H9 (cell line): ENCODE results near the gene ERC1. TPM values are rescaled to one million over a fixed set of nuclear protein-coding genes. Genes with fewer than 3 reads are reported as not detected.

Experiments
- DNase-seq: peaks from one replicate; pipeline ENCODE4 v3.0.0-alpha.2; 2017
- H2AFZ ChIP-seq: one replicate; pipeline ENCODE4 v1.6.1; 2013; ENCODE audit warnings: mild to moderate bottlenecking, low read length, control low read depth, moderate library complexity
- H2AK5ac ChIP-seq: 2 replicates; pipeline ENCODE4 v1.6.1; 2013; ENCODE audit warnings: low read length, control low read depth, mixed read lengths; ENCODE audit not compliant: insufficient read length
- H2BK120ac ChIP-seq: one replicate; pipeline ENCODE4 v1.6.1; 2013; ENCODE audit warnings: low read depth, mild to moderate bottlenecking, low read length, control low read depth, inconsistent platforms; ENCODE audit not compliant: poor library complexity, severe bottlenecking
- H2BK12ac ChIP-seq: 2 replicates; pipeline ENCODE4 v1.6.1; 2013; ENCODE audit warnings: low read length, control low read depth, mixed read lengths, low read depth; ENCODE audit not compliant: insufficient read length
- H2BK15ac ChIP-seq: 2 replicates; pipeline ENCODE4 v1.6.1; 2013; ENCODE audit warnings: low read depth, low read length, control low read depth
- H2BK20ac ChIP-seq: one replicate; pipeline ENCODE4 v1.6.1; 2013; ENCODE audit warnings: low read depth, mild to moderate bottlenecking, low read length, control low read depth, inconsistent platforms; ENCODE audit not compliant: poor library complexity, severe bottlenecking
- H2BK5ac ChIP-seq: 2 replicates; pipeline ENCODE4 v1.6.1; 2013; ENCODE audit warnings: low read length, control low read depth, mixed read lengths; ENCODE audit not compliant: insufficient read length
- H3K14ac ChIP-seq: 2 replicates; pipeline ENCODE4 v1.6.1; 2013; ENCODE audit warnings: low read length, control low read depth; ENCODE audit not compliant: insufficient read depth
- H3K18ac ChIP-seq: 2 replicates; pipeline ENCODE4 v1.6.1; 2013; ENCODE audit warnings: low read depth, mild to moderate bottlenecking, mixed read lengths, low read length, control low read depth; ENCODE audit not compliant: insufficient read length
- H3K23ac ChIP-seq: 2 replicates; pipeline ENCODE4 v1.6.1; 2013; ENCODE audit warnings: low read length, control low read depth, mixed read lengths, low read depth; ENCODE audit not compliant: insufficient read length
- H3K23me2 ChIP-seq: 2 replicates; pipeline ENCODE4 v1.6.1; 2013; ENCODE audit warnings: low read depth, mild to moderate bottlenecking, mixed read lengths, low read length, control low read depth; ENCODE audit not compliant: insufficient read length, poor library complexity, severe bottlenecking
- H3K27ac ChIP-seq: 2 replicates; pipeline ENCODE4 v1.5.1; 2013; ENCODE audit warnings: low read length, control low read depth, mixed read lengths, low read depth; ENCODE audit not compliant: insufficient read length
- H3K27me3 ChIP-seq: 2 replicates; pipeline ENCODE4 v1.6.1; 2013; ENCODE audit warnings: low read length, control low read depth, inconsistent platforms; ENCODE audit not compliant: insufficient read depth
- H3K4ac ChIP-seq: 2 replicates; pipeline ENCODE4 v1.6.1; 2013; ENCODE audit warnings: low read depth, mild to moderate bottlenecking, control low read depth, inconsistent platforms, low read length, moderate library complexity
- H3K4me1 ChIP-seq: 2 replicates; pipeline ENCODE4 v1.6.1; 2013; ENCODE audit warnings: low read length, control low read depth, inconsistent platforms; ENCODE audit not compliant: insufficient read depth
- H3K4me2 ChIP-seq: 2 replicates; pipeline ENCODE4 v1.6.1; 2013; ENCODE audit warnings: low read length, control low read depth, mixed read lengths; ENCODE audit not compliant: insufficient read length, insufficient read depth
- H3K56ac ChIP-seq: 2 replicates; pipeline ENCODE4 v1.6.1; 2013; ENCODE audit warnings: low read depth, mild to moderate bottlenecking, mixed read lengths, low read length, control low read depth; ENCODE audit not compliant: insufficient read length
- H3K79me1 ChIP-seq: 2 replicates; pipeline ENCODE4 v1.6.1; 2013; ENCODE audit warnings: low read depth, mild to moderate bottlenecking, moderate library complexity, low read length, control low read depth, inconsistent platforms; ENCODE audit not compliant: insufficient read depth, poor library complexity, severe bottlenecking
- H3K79me2 ChIP-seq: 2 replicates; pipeline ENCODE4 v1.6.1; 2013; ENCODE audit warnings: low read length, control low read depth, inconsistent platforms; ENCODE audit not compliant: insufficient read depth
- H3K9ac ChIP-seq: 2 replicates; pipeline ENCODE4 v1.6.1; 2013; ENCODE audit warnings: low read length, control low read depth, mixed read lengths; ENCODE audit not compliant: insufficient read length; ENCODE audit errors: extremely low read depth
- H3K9me3 ChIP-seq: one replicate; pipeline ENCODE4 v1.6.1; 2013; ENCODE audit warnings: low read depth, low read length, inconsistent platforms; ENCODE audit not compliant: control insufficient read depth
- H3T11ph ChIP-seq: one replicate; pipeline ENCODE4 v1.6.1; 2013; ENCODE audit warnings: mild to moderate bottlenecking, low read length, control low read depth, inconsistent platforms
- H4K20me1 ChIP-seq: one replicate; pipeline ENCODE4 v1.6.1; 2013; ENCODE audit not compliant: control insufficient read depth, insufficient read length, insufficient read depth
- H4K5ac ChIP-seq: 2 replicates; pipeline ENCODE4 v1.6.1; 2013; ENCODE audit warnings: low read depth, mild to moderate bottlenecking, mixed read lengths, low read length, control low read depth; ENCODE audit not compliant: insufficient read length
- H4K8ac ChIP-seq: replicated peaks from 2 replicates; pipeline ENCODE4 v1.6.1; 2013; ENCODE audit warnings: low read length, control low read depth, mixed read lengths, low read depth; ENCODE audit not compliant: insufficient read length
- H4K91ac ChIP-seq: 2 replicates; pipeline ENCODE4 v1.6.1; 2013; ENCODE audit warnings: low read depth, mild to moderate bottlenecking, moderate library complexity, mixed read lengths, low read length, control low read depth; ENCODE audit not compliant: insufficient read length
- H3K27ac Mint-ChIP-seq, 3 experiments: 2 replicates in 2 of 3; 3 replicates in 1 of 3; pipeline ENCODE4 v1.8.0; 2020 to 2021; ENCODE audit warnings: mixed read lengths in 3 of 3, mild to moderate bottlenecking in 1 of 3, moderate library complexity in 1 of 3
- H3K27me3 Mint-ChIP-seq: 2 replicates; pipeline ENCODE4 v1.8.0; 2021; ENCODE audit warnings: low read depth, mild to moderate bottlenecking, moderate library complexity, mixed read lengths
- H3K36me3 Mint-ChIP-seq, 3 experiments: 2 replicates in 2 of 3; 3 replicates in 1 of 3; pipeline ENCODE4 v1.8.0; 2020 to 2021; ENCODE audit warnings: low read depth in 3 of 3, mixed read lengths in 3 of 3; ENCODE audit not compliant: insufficient read depth in 1 of 3
- H3K4me1 Mint-ChIP-seq, 2 experiments: 2 replicates each; pipeline ENCODE4 v1.8.0; 2020; ENCODE audit warnings: mixed read lengths in 2 of 2
- H3K4me3 Mint-ChIP-seq, 2 experiments: 2 replicates in 1 of 2; 3 replicates in 1 of 2; pipeline ENCODE4 v1.8.0; 2020 to 2021; ENCODE audit warnings: mild to moderate bottlenecking in 2 of 2, mixed read lengths in 2 of 2, moderate library complexity in 1 of 2
- H3K9me3 Mint-ChIP-seq, 2 experiments: 2 replicates in 1 of 2; 3 replicates in 1 of 2; pipeline ENCODE4 v1.8.0; 2020; ENCODE audit warnings: mild to moderate bottlenecking in 2 of 2, mixed read lengths in 2 of 2, moderate library complexity in 1 of 2
- WGBS: extraction: QIAGEN DNeasy Blood & Tissue Kit; methylation state at CpG from one replicate; pipeline ENCODE4 v1.1.7; 2013; ENCODE audit warnings: missing lambda C conversion rate, low lambda C conversion rate, mixed read lengths; ENCODE audit not compliant: insufficient read length; ENCODE audit errors: extremely low coverage; 5-methylcytosine and 5-hydroxymethylcytosine counted together
- total RNA-seq: library from RNA; stranded (reverse); gene quantifications from 2 replicates; pipeline ENCODE4 v1.2.1, GENCODE V29; 2021
- TF ChIP-seq, protein P1 (sequence below): fragments of 200-600 bp; sonication (generic); conservative IDR thresholded peaks from 3 replicates; pipeline ENCODE4 v1.8.0; 2021; ENCODE audit warnings: antibody characterized with exemption, mild to moderate bottlenecking

The ERC1 gene
- total RNA-seq, 1 experiment from 2014 or later: 51.2 TPM

DNA sequence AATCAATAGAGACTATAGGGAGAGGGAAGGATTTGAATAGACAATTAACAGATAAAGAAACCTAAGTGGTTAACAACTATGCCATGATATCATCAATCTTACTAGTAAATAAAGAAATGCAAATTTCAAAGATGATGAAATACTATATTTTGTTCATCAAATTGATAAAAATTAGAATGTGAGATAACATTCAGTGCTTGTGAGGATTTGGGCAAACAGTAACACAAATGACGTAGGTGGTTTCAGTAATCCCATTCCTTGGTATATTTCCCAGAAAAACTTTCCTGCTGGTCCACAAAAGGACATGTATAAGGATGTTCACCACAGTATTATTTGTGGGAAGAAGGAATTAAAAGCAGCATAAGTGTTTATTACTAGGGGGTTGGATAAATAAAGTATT is 136.0 kb downstream of the ERC1 start:
- no peaks in the 10 kb centered on the region for H3K4me1 ChIP-seq
- H2BK15ac ChIP-seq: no peak overlapping the region
- H3K4ac ChIP-seq: no peak overlapping the region
- H2BK20ac ChIP-seq: no peak overlapping the region
- no peaks in the 10 kb centered on the region for H3K9me3 Mint-ChIP-seq
- H3K4me1 Mint-ChIP-seq: no peaks in the 10 kb centered on the region
- H3T11ph ChIP-seq: no peak overlapping the region
- TF ChIP-seq, protein P1, sequence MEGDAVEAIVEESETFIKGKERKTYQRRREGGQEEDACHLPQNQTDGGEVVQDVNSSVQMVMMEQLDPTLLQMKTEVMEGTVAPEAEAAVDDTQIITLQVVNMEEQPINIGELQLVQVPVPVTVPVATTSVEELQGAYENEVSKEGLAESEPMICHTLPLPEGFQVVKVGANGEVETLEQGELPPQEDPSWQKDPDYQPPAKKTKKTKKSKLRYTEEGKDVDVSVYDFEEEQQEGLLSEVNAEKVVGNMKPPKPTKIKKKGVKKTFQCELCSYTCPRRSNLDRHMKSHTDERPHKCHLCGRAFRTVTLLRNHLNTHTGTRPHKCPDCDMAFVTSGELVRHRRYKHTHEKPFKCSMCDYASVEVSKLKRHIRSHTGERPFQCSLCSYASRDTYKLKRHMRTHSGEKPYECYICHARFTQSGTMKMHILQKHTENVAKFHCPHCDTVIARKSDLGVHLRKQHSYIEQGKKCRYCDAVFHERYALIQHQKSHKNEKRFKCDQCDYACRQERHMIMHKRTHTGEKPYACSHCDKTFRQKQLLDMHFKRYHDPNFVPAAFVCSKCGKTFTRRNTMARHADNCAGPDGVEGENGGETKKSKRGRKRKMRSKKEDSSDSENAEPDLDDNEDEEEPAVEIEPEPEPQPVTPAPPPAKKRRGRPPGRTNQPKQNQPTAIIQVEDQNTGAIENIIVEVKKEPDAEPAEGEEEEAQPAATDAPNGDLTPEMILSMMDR: no peak
- no peaks in the 10 kb centered on the region for H3K79me1 ChIP-seq
- no peak overlapping the region for H2BK120ac ChIP-seq
- peaks cover 0 to 5% (median 2%) of the 10 kb centered on the region in 3 experiments; a peak in 4 of 7 replicates for H3K36me3 Mint-ChIP-seq
- no peak overlapping the region for H3K14ac ChIP-seq
- no peak overlapping the region for H2BK12ac ChIP-seq
- H3K4me3 Mint-ChIP-seq: no peak overlapping the region
- no peaks in the 10 kb centered on the region for H3K23me2 ChIP-seq
- H4K20me1 ChIP-seq: no peaks in the 10 kb centered on the region
- no peak overlapping the region for H3K23ac ChIP-seq
- no peak overlapping the region for H4K5ac ChIP-seq
- H3K27me3 ChIP-seq: no peaks in the 10 kb centered on the region; the same call in 1 of the 2 replicates
- no peak overlapping the region for H3K27ac ChIP-seq
- peaks cover 21% of the 10 kb centered on the region for H3K27me3 Mint-ChIP-seq
- no peak overlapping the region for H2AK5ac ChIP-seq
- H3K56ac ChIP-seq: no peak overlapping the region
- no peak for DNase-seq
- H2BK5ac ChIP-seq: no peak overlapping the region
- no peak overlapping the region for H3K4me2 ChIP-seq
- no peaks in the 10 kb centered on the region for H3K79me2 ChIP-seq
- H3K9ac ChIP-seq: no peak overlapping the region
- no CpG with 5 or more reads among the region's 1 CpG for WGBS
- H4K8ac ChIP-seq: no peak overlapping the region
- no peak overlapping the region for H3K18ac ChIP-seq
- no peak overlapping the region for H3K27ac Mint-ChIP-seq
- no peak overlapping the region for H4K91ac ChIP-seq
- H3K9me3 ChIP-seq: no peaks in the 10 kb centered on the region
- no peak overlapping the region for H2AFZ ChIP-seq
